ENCODE results near the gene CUZD1. TPM values are rescaled to one million over a fixed set of nuclear protein-coding genes. Genes with fewer than 3 reads are reported as not detected.

The CUZD1 gene
- total and polyA plus RNA-seq, 9 of the 15 experiments (the other 6 are each of a cell fraction or from before 2014, with no cell fraction given), result 0.51 to 1.7 (median 1.1) TPM

DNA sequence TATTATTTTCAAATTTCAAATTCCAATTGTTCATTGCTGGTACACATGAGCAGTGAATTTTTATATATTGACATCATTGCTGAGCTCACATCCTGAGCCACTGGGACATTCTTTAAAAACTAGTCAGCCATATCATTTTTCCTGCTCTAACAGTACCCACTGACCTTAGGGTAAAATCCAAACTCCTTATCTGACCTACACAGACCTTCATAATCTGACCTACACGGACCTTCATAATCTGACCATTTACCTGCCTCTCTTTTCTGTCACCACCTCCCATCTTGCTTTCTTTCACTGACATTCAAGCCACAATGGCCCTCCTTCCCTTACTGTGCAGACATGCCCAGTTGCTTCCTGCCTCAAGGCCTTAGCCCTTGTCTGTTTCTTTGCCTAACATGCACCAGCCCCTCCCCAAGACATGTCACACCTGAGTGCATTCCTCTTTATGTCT lies 16.1 kb upstream of the CUZD1 start (continued):
- TF ChIP-seq NFRKB (IDR thresholded peaks at IDR 0.05; ENCODE audit: low read depth) (no peak), DPF2 (IDR thresholded peaks at IDR 0.05) (peak; percentile 66), TSC22D4 (tag; IDR thresholded peaks at IDR 0.05) (no peak), TAL1 (IDR thresholded peaks at IDR 0.05) (peak; percentile 82), E4F1 (CRISPR knock-in tag; IDR thresholded peaks at IDR 0.05; ENCODE audit: borderline replicate concordance) (no peak), SIN3A (IDR thresholded peaks at IDR 0.05; ENCODE audit: borderline replicate concordance in 2 of 2, control insufficient read depth in 1 of 2, low read depth in 2 of 2, low read length in 2 of 2) (no peak), ZSCAN29 (IDR thresholded peaks at IDR 0.05) (no peak), NKRF (IDR thresholded peaks at IDR 0.05; ENCODE audit: borderline replicate concordance) (no peak), TCF3 (CRISPR knock-in tag; IDR thresholded peaks at IDR 0.05) (peak; percentile 80), BMI1 (IDR thresholded peaks at IDR 0.05; ENCODE audit: low read length) (no peak), NFIC (IDR thresholded peaks at IDR 0.05) (0 out of 2 replicates have a peak, but pooled peaks have one; percentile 8), SAFB (IDR thresholded peaks at IDR 0.05; ENCODE audit: borderline replicate concordance, low read depth, low read length) (no peak), ZFP91 (CRISPR knock-in tag; IDR thresholded peaks at IDR 0.05) (no peak), MCM2 (IDR thresholded peaks at IDR 0.05; ENCODE audit: low read depth) (no peak), ZNF354B (CRISPR knock-in tag; IDR thresholded peaks at IDR 0.05) (no peak), SUPT5H (IDR thresholded peaks at IDR 0.05) (no peak)
- TF ChIP-seq, protein P1, sequence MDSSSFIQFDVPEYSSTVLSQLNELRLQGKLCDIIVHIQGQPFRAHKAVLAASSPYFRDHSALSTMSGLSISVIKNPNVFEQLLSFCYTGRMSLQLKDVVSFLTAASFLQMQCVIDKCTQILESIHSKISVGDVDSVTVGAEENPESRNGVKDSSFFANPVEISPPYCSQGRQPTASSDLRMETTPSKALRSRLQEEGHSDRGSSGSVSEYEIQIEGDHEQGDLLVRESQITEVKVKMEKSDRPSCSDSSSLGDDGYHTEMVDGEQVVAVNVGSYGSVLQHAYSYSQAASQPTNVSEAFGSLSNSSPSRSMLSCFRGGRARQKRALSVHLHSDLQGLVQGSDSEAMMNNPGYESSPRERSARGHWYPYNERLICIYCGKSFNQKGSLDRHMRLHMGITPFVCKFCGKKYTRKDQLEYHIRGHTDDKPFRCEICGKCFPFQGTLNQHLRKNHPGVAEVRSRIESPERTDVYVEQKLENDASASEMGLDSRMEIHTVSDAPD (CRISPR knock-in tag; IDR thresholded peaks at IDR 0.05), result no peak
- TF ChIP-seq, protein P2, sequence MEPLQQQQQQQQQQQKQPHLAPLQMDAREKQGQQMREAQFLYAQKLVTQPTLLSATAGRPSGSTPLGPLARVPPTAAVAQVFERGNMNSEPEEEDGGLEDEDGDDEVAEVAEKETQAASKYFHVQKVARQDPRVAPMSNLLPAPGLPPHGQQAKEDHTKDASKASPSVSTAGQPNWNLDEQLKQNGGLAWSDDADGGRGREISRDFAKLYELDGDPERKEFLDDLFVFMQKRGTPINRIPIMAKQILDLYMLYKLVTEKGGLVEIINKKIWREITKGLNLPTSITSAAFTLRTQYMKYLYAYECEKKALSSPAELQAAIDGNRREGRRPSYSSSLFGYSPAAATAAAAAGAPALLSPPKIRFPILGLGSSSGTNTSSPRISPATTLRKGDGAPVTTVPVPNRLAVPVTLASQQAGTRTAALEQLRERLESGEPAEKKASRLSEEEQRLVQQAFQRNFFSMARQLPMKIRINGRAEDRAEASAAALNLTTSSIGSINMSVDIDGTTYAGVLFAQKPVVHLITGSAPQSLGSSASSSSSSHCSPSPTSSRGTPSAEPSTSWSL (CRISPR knock-in tag; IDR thresholded peaks at IDR 0.05; ENCODE audit: borderline replicate concordance), result no peak
- TF ChIP-seq, protein P3, sequence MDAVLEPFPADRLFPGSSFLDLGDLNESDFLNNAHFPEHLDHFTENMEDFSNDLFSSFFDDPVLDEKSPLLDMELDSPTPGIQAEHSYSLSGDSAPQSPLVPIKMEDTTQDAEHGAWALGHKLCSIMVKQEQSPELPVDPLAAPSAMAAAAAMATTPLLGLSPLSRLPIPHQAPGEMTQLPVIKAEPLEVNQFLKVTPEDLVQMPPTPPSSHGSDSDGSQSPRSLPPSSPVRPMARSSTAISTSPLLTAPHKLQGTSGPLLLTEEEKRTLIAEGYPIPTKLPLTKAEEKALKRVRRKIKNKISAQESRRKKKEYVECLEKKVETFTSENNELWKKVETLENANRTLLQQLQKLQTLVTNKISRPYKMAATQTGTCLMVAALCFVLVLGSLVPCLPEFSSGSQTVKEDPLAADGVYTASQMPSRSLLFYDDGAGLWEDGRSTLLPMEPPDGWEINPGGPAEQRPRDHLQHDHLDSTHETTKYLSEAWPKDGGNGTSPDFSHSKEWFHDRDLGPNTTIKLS (IDR thresholded peaks at IDR 0.05; ENCODE audit: borderline replicate concordance, low read depth), result no peak
